Measurements from ENCODE around the gene USP37. TPM values are rescaled to one million over a fixed set of nuclear protein-coding genes. Genes with fewer than 3 reads are reported as not detected.

USP37 gene
- polyA plus RNA-seq, 3 donors, result 1.3 to 2.4 (median 2.2) TPM

DNA sequence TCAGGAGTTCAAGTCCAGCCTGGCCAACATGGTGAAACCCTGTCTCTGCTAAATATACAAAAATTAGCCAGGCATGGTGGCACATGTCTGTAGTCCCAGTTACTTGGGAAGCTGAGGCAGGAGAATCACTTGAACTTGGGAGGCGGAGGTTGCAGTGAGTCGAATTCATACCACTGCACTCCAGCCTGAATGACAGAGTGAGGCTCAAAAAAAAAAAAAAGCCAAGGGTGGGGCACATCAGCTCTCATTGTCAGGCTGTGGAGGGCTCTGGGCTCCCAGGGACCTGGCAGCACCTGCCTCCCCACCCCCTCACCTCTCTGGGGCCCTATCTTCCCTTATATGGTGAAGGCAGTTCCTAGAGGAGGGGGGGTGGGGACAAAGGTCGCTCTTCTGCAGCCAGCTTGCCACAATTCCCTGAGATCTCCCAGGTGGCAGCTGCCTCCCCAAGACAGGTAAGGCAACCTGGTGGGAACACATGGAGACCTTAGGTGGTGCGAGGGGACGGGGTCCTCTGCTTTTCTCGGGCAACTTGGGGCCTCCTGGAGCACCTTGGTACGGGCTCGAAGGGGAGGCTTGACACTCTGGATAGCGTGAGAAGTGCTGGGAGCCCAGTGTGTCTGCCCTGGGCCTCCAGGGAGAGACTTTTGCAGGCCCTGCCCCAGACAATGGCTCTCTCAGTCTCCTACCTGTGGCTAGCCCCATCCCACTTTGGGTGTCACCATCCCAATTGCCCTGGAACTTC lies 149.3 kb downstream of the USP37 start, which contains the start of gene VIL1:
Gene VIL1 (plus strand): TSS at position 407 of the 742 bp plus-strand sequence. CDS start 4,656 bp downstream, outside the sequence.
- 35 to 91% (median 90%) methylated on average over 9 of the region's 9 CpGs for WGBS, 3 donors
- H3K27ac ChIP-seq (ENCODE audit: low read depth, low read length), result no peak within 1 kb of the TSS

- 85 to 92% (median 90%) methylated on average over 5 of the region's 5 CpGs for WGBS, 3 donors
- H3K27ac ChIP-seq (ENCODE audit: low read depth, low read length), result no peak overlapping the region
Observed at GRCh38 chr2:218418321-218418716, 149.8 kb downstream of the USP37 start.

- no peak overlapping the region for H3K27ac ChIP-seq (ENCODE audit: low read depth, low read length)
- WGBS, 3 donors, result 74 to 79% (median 75%) methylated on average over 8 of the region's 8 CpGs
Observed at GRCh38 chr2:218407717-218408116, 160.4 kb downstream of the USP37 start.

DNA sequence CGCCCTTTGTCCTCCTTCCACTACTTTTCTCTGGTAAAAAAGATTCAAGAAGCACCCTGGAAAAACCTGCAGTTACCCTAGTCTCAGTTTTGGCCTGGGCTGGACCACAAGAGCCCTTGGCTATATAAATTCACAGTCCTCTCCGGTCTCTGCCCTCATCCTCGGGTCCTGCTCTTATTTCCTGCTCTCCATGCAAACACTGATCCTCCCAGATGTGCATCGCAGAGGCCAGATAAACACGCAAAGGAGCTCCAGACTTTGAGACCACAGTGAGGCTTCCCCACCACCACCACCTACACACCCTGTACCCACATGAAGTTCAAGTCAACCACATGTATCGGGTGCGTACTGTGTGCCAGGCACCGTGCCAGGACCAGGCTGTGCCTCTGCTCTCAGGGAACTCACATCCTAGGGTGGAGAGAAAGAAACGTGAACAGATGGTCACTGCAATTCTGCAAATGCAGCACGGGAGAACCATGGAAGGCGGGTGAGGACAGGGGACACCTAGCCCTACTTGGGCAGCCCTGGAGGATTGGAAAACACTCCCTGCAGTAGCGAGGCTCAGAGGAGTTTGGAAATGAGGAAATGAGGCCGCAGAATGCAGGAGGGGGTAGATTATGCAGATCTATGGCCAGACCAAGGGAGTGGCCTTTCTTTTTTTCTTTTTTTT lies 161.1 kb downstream of the USP37 start:
- WGBS, 3 donors, result 5 to 6% (median 6%) methylated on average over 13 of the region's 13 CpGs
- H3K27ac ChIP-seq (ENCODE audit: low read depth, low read length), result no peak overlapping the region

DNA sequence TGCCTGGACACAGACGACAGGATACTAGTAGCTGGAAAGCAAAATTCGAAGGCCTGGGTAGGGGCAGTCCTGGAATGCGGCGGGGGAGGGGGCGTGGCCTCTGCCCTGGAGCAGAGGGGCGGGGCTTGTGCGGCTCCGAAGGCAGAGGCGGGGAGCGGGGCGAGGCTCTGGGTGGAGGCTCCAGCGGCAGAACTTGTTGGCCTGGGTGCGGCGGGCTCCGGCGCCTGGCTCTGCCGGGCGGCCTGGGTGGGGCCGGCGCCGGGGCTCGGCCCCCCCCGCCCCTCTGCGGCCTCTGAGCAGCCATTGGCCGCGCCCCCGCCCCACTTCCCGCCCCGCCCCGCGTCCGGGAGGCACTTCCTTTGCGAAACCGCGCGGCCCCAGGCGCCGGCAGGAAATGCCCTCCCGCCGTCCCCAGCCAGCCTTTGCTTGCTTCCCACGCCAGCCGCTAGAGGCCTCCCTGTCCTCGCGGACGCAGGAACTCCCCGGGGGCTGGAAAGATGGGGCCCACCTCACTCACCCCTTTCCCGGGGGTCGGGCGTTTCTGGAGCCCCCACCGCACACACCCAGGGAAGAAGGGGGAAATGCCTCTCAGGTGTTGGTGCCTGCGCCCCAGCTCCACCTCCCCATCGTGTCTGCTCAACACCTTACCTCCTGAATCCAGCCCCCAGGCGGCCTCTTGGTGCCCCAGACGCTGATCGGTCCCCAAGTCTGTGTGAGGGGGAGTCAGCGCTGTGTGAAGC lies 161.8 kb downstream of the USP37 start:
- 1% methylated on average over 29 to 56 of the region's 56 CpGs for WGBS, 3 donors
- H3K27ac ChIP-seq (ENCODE audit: low read depth, low read length), result no peak overlapping the region

- no peak overlapping the region for H3K27ac ChIP-seq (ENCODE audit: low read depth, low read length)
- WGBS, 3 donors, result 4 to 6% (median 5%) methylated on average over 15 of the region's 15 CpGs
Observed at GRCh38 chr2:218405746-218406208, 162.4 kb downstream of the USP37 start.

DNA sequence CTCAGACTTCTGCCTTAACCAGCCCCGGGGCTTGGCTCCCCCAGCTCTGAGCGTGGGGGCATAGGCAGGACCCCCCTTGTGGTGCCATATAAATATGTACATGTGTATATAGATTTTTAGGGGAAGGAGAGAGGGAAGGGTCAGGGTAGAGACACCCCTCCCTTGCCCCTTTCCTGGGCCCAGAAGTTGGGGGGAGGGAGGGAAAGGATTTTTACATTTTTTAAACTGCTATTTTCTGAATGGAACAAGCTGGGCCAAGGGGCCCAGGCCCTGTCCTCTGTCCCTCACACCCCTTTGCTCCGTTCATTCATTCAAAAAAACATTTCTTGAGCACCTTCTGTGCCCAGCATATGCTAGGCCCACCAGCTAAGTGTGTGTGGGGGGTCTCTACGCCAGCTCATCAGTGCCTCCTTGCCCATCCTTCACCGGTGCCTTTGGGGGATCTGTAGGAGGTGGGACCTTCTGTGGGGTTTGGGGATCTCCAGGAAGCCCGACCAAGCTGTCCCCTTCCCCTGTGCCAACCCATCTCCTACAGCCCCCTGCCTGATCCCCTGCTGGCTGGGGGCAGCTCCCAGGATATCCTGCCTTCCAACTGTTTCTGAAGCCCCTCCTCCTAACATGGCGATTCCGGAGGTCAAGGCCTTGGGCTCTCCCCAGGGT lies 162.9 kb downstream of the USP37 start:
- WGBS, 3 donors, result 40 to 51% (median 44%) methylated on average over 8 of the region's 8 CpGs
- H3K27ac ChIP-seq (ENCODE audit: low read depth, low read length), result no peak overlapping the region

- WGBS, 3 donors, result 62 to 74% (median 69%) methylated on average over 16 of the region's 16 CpGs
- H3K27ac ChIP-seq (ENCODE audit: low read depth, low read length), result no peak overlapping the region
Observed at GRCh38 chr2:218404351-218405085, 163.6 kb downstream of the USP37 start.

- H3K27ac ChIP-seq (ENCODE audit: low read depth, low read length), result no peak overlapping the region
- WGBS, 3 donors, result 74 to 93% (median 79%) methylated on average over 7 of the region's 7 CpGs
Observed at GRCh38 chr2:218403810-218404209, 164.3 kb downstream of the USP37 start.

DNA sequence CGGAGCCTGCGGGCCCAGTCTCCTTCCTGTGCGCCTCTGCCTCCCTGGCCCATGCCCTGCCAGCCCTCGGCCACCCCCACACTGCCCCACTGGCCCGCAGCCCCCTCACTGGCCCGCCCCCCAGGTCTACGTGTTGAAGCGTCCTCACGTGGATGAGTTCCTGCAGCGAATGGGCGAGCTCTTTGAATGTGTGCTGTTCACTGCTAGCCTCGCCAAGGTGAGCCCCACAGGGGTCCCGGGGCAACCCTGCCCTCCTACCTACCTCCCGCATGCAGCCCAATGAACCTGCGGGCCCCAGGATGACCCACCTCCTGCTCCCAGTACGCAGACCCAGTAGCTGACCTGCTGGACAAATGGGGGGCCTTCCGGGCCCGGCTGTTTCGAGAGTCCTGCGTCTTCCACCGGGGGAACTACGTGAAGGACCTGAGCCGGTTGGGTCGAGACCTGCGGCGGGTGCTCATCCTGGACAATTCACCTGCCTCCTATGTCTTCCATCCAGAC lies 165.2 kb downstream of the USP37 start:
- 84 to 90% (median 85%) methylated on average over 25 to 26 of the region's 26 CpGs for WGBS, 3 donors
- no peak overlapping the region for H3K27ac ChIP-seq (ENCODE audit: low read depth, low read length)

GRCh38 chr2:218402491-218402901 lies 165.7 kb downstream of the USP37 start:
- no peak overlapping the region for H3K27ac ChIP-seq (ENCODE audit: low read depth, low read length)

DNA sequence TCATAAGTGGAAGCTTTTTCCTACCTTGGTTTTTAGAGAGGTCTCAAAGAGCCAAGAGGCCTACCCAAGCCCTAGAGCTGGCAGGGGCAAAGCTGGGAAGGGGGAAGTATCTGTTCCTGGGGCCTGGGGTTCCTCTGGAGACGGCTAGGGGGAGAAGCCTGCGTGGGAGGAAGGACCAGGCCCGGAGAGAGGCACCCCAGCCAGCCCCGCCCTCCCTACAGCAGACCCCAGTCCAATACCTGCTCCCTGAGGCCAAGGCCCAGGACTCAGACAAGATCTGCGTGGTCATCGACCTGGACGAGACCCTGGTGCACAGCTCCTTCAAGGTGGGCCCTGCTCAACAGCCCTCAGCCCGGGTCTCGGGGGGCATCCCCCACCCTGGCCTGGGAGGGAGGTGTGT lies 166.3 kb downstream of the USP37 start:
- no peak overlapping the region for H3K27ac ChIP-seq (ENCODE audit: low read depth, low read length)
- 55 to 66% (median 58%) methylated on average over 8 to 9 of the region's 9 CpGs for WGBS, 3 donors

More at GRCh38 chr2:218402491-218402901, 165.7 kb downstream of the USP37 start:
- 59 to 72% (median 60%) methylated on average over 8 of the region's 8 CpGs for WGBS, 3 donors

- WGBS, 3 donors, result 28 to 29% (median 28%) methylated on average over 24 of the region's 24 CpGs
- H3K27ac ChIP-seq (ENCODE audit: low read depth, low read length), result peak overlapping the region; percentile 71
Observed at GRCh38 chr2:218400930-218401881, 166.9 kb downstream of the USP37 start.

All from adipose tissue (tissue), 3 donors.